ENCODE results near the gene STAC.
"Not testable (repeated sequence)": the region's sequence is repeated elsewhere in the genome, so short reads cannot be mapped to it uniquely, and the experiment has no call there.

STAC gene

DNA sequence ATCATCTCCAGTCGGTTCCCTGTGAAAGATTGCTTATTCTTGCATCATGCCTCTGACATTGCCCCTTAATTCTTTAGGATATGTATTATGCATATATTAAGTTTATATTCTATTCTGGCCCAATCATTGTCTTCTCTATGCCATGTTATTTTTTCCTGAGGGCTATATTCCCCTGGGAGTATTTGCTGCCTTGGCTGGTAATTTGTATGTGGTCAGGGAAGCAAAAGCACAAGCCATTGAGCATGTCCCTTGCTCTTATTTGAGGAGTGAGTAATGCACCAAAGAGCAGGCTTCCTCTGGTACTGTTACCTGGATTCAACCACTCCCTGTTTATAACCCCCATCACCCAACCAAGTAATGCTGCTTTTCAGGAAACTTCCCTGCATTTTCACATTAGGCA, 36.3 kb downstream of the STAC start:
- DNase-seq (ENCODE audit: low read depth): no peak

GRCh38 chr3:36417237-36417636, 36.9 kb downstream of the STAC start:
- no peak for DNase-seq (ENCODE audit: low read depth)

DNA sequence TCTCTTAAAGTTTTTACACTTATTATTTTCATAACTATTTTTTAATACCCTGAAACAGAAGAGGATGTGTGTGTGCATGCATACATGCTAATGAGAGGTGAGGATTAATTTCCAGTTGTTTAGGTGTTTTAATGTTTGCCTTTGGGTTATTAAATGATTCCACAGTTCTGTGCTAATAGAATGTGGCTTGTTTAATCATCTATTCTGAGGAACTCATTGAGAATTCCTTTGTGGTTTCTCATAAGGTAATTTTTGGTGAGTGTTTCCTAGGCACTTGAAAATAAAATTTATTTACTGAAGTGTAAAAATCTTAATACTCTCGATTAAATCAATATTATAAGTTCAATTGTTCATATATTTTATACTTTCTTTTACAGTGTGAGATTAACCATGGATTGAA, 38.0 kb downstream of the STAC start:
- no peak for DNase-seq (ENCODE audit: low read depth)

- no peak for DNase-seq (ENCODE audit: low read depth)
These were observed 48.1 kb downstream of the STAC start for GRCh38 chr3:36428445-36428844.

GRCh38 chr3:36429986-36430485, 49.7 kb downstream of the STAC start:
- no peak for DNase-seq (ENCODE audit: low read depth)

DNA sequence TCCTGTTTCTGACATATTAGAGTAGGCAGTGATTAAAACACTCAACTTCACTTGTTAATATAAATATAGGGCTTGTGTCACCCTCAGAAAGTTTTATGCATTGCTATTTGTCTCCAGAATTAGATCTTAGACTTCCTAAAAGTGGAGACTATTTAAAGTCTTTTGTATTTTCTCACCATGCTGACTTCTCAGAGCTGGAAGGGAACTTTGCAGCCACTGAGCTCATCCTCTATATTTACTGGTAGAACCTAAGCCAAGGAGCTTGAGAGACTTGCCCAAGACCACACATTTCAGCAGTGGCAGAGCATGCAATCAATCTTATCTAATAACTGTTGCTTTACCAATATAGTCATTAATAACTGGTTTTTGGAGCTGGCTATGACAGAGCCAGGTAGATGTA, 53.2 kb downstream of the STAC start:
- DNase-seq (ENCODE audit: low read depth): no peak

- no peak for DNase-seq (ENCODE audit: low read depth)
These were observed 54.6 kb downstream of the STAC start for GRCh38 chr3:36434687-36435426.

- DNase-seq (ENCODE audit: low read depth): no peak
These were observed 62.9 kb downstream of the STAC start for GRCh38 chr3:36443028-36443686.

GRCh38 chr3:36444909-36445308, 64.6 kb downstream of the STAC start:
- DNase-seq (ENCODE audit: low read depth): no peak

DNA sequence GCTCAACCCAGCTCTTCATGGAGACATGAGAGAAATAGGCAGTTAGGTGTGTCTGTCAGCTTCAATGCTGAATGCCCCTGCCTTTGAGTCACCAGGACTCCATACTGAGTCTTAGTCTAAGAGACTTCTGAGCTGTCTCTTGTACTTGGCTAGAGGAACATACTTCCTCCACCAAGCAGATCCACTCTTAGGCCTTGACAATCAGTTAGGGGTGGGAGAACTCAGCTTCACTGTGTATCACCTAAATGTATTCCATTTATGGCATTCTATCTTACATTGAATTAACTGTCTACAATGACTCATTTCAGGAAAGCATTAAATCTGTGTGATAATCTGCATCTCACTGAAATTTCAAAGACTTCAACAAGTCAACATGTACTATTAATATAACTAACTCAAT, 66.0 kb downstream of the STAC start:
- DNase-seq (ENCODE audit: low read depth): no peak

- DNase-seq (ENCODE audit: low read depth): no peak
These were observed 66.8 kb downstream of the STAC start for GRCh38 chr3:36447061-36447460.

DNA sequence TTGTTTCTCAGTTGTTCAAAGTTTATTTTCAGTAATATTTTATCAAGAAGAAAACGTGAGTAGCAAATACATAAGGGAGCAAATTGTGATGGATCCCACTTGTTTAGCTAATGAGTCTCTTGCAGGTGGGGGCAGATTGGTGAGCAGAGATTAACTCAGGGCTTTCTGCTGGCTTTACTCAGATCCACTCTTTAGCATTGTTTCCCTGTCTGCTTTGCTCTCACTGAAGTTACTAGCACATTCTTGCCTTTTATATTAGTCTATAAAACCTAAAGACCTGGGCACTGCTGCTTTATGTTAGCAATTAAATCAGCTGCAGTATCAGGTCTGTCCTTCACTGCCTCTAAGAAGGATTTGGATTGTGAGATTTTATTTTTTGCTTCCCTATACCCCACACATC, 71.5 kb downstream of the STAC start:
- no peak for DNase-seq (ENCODE audit: low read depth)

DNA sequence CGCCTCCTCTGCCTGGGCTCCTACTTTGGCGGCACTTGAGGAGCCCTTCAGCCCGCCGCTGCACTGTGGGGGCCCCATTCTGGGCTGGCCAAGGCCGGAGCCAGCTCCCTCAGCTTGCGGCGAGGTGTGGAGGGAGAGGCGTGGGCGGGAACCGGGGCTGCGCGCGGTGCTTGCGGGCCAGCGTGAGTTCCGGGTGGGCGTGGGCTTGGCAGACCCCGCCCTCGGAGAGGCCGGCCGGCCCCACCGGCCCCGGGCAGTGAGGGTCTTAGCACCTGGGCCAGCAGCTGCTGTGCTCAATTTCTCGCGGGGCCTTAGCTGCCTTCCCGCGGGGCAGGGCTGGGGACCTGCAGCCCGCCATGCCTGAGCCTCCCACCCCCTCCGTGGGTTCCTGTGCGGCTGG, 72.9 kb downstream of the STAC start:
- not testable (repeated sequence) for DNase-seq (ENCODE audit: low read depth)

GRCh38 chr3:36453896-36454295, 73.6 kb downstream of the STAC start:
- not testable (repeated sequence) for DNase-seq (ENCODE audit: low read depth)

DNA sequence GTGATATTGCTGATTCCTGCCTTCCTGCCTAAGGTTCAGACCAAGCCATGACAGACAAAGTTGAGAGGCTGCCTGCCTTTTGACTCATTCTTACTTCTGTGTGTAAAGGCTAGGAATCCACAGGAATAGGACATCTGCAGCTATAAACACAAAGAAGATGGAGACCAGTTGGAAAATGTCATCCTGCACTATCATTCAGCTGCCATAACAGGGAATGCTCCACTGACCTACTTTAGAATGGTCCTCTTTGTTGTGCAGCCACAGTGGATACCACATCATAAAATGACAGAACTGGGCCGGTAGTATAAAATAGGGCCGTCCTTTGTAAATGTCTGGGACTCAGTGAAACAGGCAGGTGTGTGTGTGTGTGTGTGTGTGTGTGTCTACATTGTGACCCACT, 75.1 kb downstream of the STAC start:
- no peak for DNase-seq (ENCODE audit: low read depth)

GRCh38 chr3:36456784-36457183, 76.5 kb downstream of the STAC start:
- DNase-seq (ENCODE audit: low read depth): no peak

- no peak for DNase-seq (ENCODE audit: low read depth)
These were observed 77.4 kb downstream of the STAC start for GRCh38 chr3:36457667-36458066.

GRCh38 chr3:36459177-36459576, 78.9 kb downstream of the STAC start:
- DNase-seq (ENCODE audit: low read depth): no peak

DNA sequence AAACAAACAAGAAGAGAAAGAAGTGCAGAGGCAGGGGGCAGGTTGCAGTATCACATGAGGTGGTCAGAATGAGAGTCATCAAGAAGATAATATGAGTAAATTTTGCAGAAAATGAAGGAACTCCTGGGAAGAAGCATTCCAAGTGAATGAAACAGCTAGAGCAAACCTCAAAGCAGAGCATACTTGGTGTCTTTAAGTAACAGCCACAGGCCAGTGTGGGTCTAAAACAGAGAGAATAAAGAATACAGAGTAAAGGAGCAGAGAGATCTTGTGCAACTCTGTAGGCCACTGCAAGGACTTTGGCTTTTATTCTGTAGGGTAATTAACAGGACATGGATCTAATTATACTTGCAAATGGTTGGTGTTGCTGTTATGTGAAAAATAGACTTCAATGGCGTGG, 81.3 kb downstream of the STAC start:
- no peak for DNase-seq (ENCODE audit: low read depth)

DNA sequence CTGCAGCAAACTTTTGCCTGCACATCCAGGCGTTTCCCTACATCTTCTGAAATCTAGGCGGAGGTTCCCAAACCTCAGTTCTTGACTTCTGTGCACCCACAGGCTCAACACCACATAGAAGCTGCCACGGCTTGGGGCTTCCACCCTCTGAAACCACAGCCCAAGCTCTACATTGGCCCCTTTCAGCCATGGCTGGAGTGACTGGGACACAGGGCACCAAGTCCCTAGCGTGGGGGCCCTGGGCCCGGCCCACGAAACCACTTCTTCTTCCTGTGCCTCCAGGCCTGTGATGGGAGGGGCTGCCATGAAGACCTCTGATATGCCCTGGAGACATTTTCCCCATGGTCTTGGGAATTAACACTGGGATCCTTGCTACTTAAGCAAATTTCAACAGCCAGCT, 91.7 kb downstream of the STAC start:
- DNase-seq (ENCODE audit: low read depth): not testable (repeated sequence)

DNA sequence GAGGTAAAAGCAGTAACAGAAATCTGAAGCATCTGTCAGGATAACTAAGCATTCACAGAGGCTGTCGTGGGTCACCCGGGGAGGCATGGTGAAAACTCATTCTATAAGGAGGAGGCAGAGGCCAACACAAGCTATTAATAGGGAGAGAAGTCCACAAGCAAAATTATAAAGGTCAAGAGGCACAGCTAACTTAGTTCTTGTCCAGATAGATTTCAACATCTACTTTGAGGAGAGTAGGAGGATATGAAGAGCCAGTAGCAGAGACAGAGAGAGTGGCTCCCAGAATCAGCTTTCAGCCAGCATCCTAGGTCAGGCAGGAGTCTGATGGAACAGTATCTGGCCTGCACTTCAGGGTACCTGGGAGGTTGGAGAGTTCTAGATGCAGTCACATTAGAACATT, 95.3 kb downstream of the STAC start:
- no peak for DNase-seq (ENCODE audit: low read depth)

DNA sequence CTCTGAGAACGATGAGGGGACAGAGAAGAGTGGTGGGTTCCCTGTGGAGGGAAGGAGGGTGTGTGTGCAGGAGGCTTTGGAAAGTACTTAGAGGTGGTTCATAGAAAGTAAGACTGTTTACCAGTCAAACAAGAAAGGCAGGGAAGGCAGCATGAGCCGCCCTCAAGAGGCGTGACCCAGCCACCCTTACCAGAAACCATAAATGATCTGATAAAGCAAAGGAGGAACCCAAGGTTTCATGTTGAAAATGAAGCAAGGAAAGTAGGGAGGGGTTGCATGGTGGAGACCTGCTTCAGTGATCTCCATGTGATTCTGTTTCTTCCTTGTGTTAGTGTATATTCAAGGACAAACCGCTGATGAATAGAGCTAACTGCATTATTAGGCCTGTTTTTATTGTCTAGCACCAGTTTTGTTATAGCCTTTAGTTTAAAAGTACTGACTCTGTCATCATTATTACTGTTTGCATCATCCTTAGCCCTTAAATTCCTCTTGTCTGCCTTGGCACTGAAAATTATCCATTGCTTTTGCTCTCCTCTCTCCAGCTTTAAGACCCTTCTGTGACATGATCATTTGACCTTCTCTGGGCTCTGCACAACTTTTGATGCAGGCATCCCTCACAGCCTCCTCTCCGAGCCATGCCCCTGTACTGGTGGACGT, 96.1 kb downstream of the STAC start:
- no peak for DNase-seq (ENCODE audit: low read depth)

- DNase-seq (ENCODE audit: low read depth): no peak
These were observed 97.4 kb downstream of the STAC start for GRCh38 chr3:36477655-36478054.
